DND-41 (cell line): ENCODE results near the gene MCM6.

Experiments used
- EZH2 ChIP-seq: IDR thresholded peaks from 3 replicates; pipeline ENCODE4 v1.6.1; 2012; ENCODE audit warnings: borderline replicate concordance, low read depth, mild to moderate bottlenecking, moderate library complexity, low read length, inconsistent platforms; ENCODE audit not compliant: severe bottlenecking
- TF ChIP-seq, protein P1 (sequence below): IDR thresholded peaks from 2 replicates; pipeline ENCODE4 v1.5.1; 2012; ENCODE audit warnings: borderline replicate concordance, low read length, moderate library complexity, mild to moderate bottlenecking; ENCODE audit not compliant: poor library complexity, severe bottlenecking; ENCODE audit errors: extremely low read depth

DNA sequence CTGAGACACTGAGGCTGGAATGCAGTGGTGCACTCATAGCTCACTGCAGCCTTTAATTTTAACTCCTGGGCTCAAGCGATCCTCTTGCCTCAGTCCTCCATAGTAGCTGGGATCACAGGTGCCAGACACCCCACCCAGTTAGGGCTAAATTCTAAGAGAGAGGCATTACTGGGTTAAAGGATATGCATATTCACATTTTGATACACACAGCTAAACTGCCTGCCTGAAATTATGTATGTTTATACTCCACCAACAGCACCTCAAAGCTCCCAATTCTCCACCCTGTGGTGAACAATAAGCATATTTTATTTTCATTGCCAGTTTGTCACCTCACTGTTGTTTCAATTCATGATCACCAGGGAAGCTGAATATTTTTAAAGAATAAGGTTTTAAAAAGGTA lies 18.7 kb upstream of the MCM6 start:
- TF ChIP-seq, protein P1, sequence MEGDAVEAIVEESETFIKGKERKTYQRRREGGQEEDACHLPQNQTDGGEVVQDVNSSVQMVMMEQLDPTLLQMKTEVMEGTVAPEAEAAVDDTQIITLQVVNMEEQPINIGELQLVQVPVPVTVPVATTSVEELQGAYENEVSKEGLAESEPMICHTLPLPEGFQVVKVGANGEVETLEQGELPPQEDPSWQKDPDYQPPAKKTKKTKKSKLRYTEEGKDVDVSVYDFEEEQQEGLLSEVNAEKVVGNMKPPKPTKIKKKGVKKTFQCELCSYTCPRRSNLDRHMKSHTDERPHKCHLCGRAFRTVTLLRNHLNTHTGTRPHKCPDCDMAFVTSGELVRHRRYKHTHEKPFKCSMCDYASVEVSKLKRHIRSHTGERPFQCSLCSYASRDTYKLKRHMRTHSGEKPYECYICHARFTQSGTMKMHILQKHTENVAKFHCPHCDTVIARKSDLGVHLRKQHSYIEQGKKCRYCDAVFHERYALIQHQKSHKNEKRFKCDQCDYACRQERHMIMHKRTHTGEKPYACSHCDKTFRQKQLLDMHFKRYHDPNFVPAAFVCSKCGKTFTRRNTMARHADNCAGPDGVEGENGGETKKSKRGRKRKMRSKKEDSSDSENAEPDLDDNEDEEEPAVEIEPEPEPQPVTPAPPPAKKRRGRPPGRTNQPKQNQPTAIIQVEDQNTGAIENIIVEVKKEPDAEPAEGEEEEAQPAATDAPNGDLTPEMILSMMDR = no peak
- TF ChIP-seq EZH2 = no peak
